DOHH2 (cell line): ENCODE results near the gene KRT14.
"Not testable (repeated sequence)": the region's sequence is repeated elsewhere in the genome, so short reads cannot be mapped to it uniquely, and the experiment has no call there.

Experiments used
- H3F3A ChIP-seq: fragments of 200-600 bp; sonication (generic), shearing (Covaris generic); 2 replicates; pipeline ENCODE4 v1.6.0; 2016; ENCODE audit warnings: antibody characterized with exemption, mild to moderate bottlenecking; ENCODE audit not compliant: control insufficient read depth, insufficient read depth
- H3K27ac ChIP-seq: fragments of 200-600 bp; sonication (generic); 2 replicates; pipeline ENCODE4 v1.5.1; 2014; ENCODE audit warnings: low read depth, mild to moderate bottlenecking, low read length, moderate library complexity
- H3K27me3 ChIP-seq: fragments of 200-600 bp; sonication (generic); 2 replicates; pipeline ENCODE4 v1.6.1; 2014; ENCODE audit warnings: mild to moderate bottlenecking, low read length, mixed read lengths; ENCODE audit not compliant: control insufficient read depth
- H3K36me3 ChIP-seq: fragments of 200-600 bp; sonication (generic); 2 replicates; pipeline ENCODE4 v1.6.1; 2014; ENCODE audit warnings: mild to moderate bottlenecking, low read length, moderate library complexity, mixed read lengths; ENCODE audit not compliant: control insufficient read depth
- H3K4me1 ChIP-seq: fragments of 200-600 bp; sonication (generic); 2 replicates; pipeline ENCODE4 v1.6.1; 2014; ENCODE audit warnings: mild to moderate bottlenecking, low read length, mixed read lengths; ENCODE audit not compliant: control insufficient read depth
- H3K4me2 ChIP-seq: fragments of 200-600 bp; sonication (generic); 2 replicates; pipeline ENCODE4 v1.6.0; 2014; ENCODE audit warnings: mild to moderate bottlenecking, low read length, moderate library complexity
- H3K4me3 ChIP-seq: fragments of 200-600 bp; sonication (generic); 2 replicates; pipeline ENCODE4 v1.5.1; 2014; ENCODE audit warnings: mild to moderate bottlenecking, low read length, mixed read lengths
- H3K79me2 ChIP-seq: fragments of 200-600 bp; sonication (generic); 2 replicates; pipeline ENCODE4 v1.6.1; 2014; ENCODE audit warnings: mild to moderate bottlenecking, low read length, mixed read lengths; ENCODE audit not compliant: control insufficient read depth
- H3K9me2 ChIP-seq: fragments of 200-600 bp; sonication (generic); replicated peaks from 2 replicates; pipeline ENCODE4 v1.6.1; 2014; ENCODE audit warnings: mild to moderate bottlenecking, low read length, mixed read lengths; ENCODE audit not compliant: control insufficient read depth
- H3K9me3 ChIP-seq: fragments of 200-600 bp; sonication (generic); 2 replicates; pipeline ENCODE4 v1.6.1; 2014; ENCODE audit warnings: antibody characterized with exemption, low read length, mixed read lengths; ENCODE audit not compliant: control insufficient read depth, insufficient read depth
- H4K20me1 ChIP-seq: fragments of 200-600 bp; sonication (generic); 2 replicates; pipeline ENCODE4 v1.6.0; 2014; ENCODE audit warnings: low read depth, mild to moderate bottlenecking, antibody characterized with exemption, low read length, moderate library complexity; ENCODE audit not compliant: control insufficient read depth, insufficient read depth
- CTCF ChIP-seq: fragments of 200-600 bp; sonication (generic); IDR thresholded peaks from one replicate; pipeline ENCODE4 v1.5.1; 2014; ENCODE audit warnings: antibody characterized with exemption, mild to moderate bottlenecking, low read depth, low read length; ENCODE audit not compliant: poor library complexity, severe bottlenecking
- EZH2phosphoT487 ChIP-seq: fragments of 200-600 bp; sonication (generic); IDR thresholded peaks from 2 replicates; pipeline ENCODE4 v1.6.1; 2017; ENCODE audit warnings: borderline replicate concordance, mild to moderate bottlenecking, antibody characterized with exemption, low read length, moderate library complexity, mixed read lengths

KRT14 gene

GRCh38 chr17:41544935-41545334 lies 41.8 kb downstream of the KRT14 start:
- peaks cover 5% of the 10 kb centered on the region for H3K4me1 ChIP-seq
- no peaks in the 10 kb centered on the region for H3F3A ChIP-seq
- no peak overlapping the region for H3K27ac ChIP-seq

GRCh38 chr17:41544491-41544892 lies 42.2 kb downstream of the KRT14 start:
- no peak overlapping the region for H3K27ac ChIP-seq
- H3K9me3 ChIP-seq: no peaks in the 10 kb centered on the region
- no peaks in the 10 kb centered on the region for H3K79me2 ChIP-seq
- no peak overlapping the region for H3K4me2 ChIP-seq
- H3K4me1 ChIP-seq: peaks cover 5% of the 10 kb centered on the region
- TF ChIP-seq EZH2phosphoT487 (no peak), CTCF (no peak)
- no peak overlapping the region for H3K4me3 ChIP-seq
- H3K36me3 ChIP-seq: no peaks in the 10 kb centered on the region
- H3F3A ChIP-seq: no peaks in the 10 kb centered on the region
- no peaks in the 10 kb centered on the region for H4K20me1 ChIP-seq
- H3K27me3 ChIP-seq: no peaks in the 10 kb centered on the region; the same call in 1 of the 2 replicates
- no peaks in the 10 kb centered on the region for H3K9me2 ChIP-seq

More at GRCh38 chr17:41544935-41545334, 41.8 kb downstream of the KRT14 start:
- Histone ChIP-seq H3K79me2 (no peaks in the 10 kb centered on the region), H3K9me3 (no peaks in the 10 kb centered on the region), H4K20me1 (no peaks in the 10 kb centered on the region), H3K9me2 (no peaks in the 10 kb centered on the region), H3K4me2 (no peak overlapping the region), H3K4me3 (no peak overlapping the region), H3K36me3 (no peaks in the 10 kb centered on the region), H3K27me3 (no peaks in the 10 kb centered on the region; the same call in 1 of the 2 replicates)
- TF ChIP-seq CTCF: no peak
- TF ChIP-seq EZH2phosphoT487: no peak

- not testable (repeated sequence) for H3K4me1 ChIP-seq, H3K36me3 ChIP-seq, H3K79me2 ChIP-seq, H4K20me1 ChIP-seq, H3K27me3 ChIP-seq, H3K9me3 ChIP-seq, H3F3A ChIP-seq, H3K27ac ChIP-seq, H3K4me3 ChIP-seq, H3K9me2 ChIP-seq, H3K4me2 ChIP-seq
Measured at GRCh38 chr17:41542786-41543185, 43.9 kb downstream of the KRT14 start.

GRCh38 chr17:41542357-41542756 lies 44.3 kb downstream of the KRT14 start:
- H3K9me3 ChIP-seq: no peaks in the 10 kb centered on the region
- H3K4me1 ChIP-seq: no peaks in the 10 kb centered on the region
- H3K27ac ChIP-seq: no peak overlapping the region
- no peaks in the 10 kb centered on the region for H3K9me2 ChIP-seq
- no peaks in the 10 kb centered on the region for H3F3A ChIP-seq
- no peak overlapping the region for H3K4me3 ChIP-seq
- no peaks in the 10 kb centered on the region for H3K36me3 ChIP-seq
- no peaks in the 10 kb centered on the region; the same call in 1 of the 2 replicates for H3K27me3 ChIP-seq
- H3K4me2 ChIP-seq: no peak overlapping the region
- no peaks in the 10 kb centered on the region for H3K79me2 ChIP-seq
- no peak for TF ChIP-seq EZH2phosphoT487
- TF ChIP-seq CTCF: no peak
- H4K20me1 ChIP-seq: no peaks in the 10 kb centered on the region
